GM18502 (cell line): ENCODE measurements around the gene TOGARAM1.
"Not testable (repeated sequence)": the region's sequence is repeated elsewhere in the genome, so short reads cannot be mapped to it uniquely, and the experiment has no call there.

Experiments
- ATAC-seq: cut with Tn5 transposase; IDR thresholded peaks from one replicate; pipeline ENCODE4 v1.9.1; 2021; ENCODE audit warnings: mild to moderate bottlenecking; ENCODE audit not compliant: unreplicated experiment, poor library complexity

The TOGARAM1 gene

DNA sequence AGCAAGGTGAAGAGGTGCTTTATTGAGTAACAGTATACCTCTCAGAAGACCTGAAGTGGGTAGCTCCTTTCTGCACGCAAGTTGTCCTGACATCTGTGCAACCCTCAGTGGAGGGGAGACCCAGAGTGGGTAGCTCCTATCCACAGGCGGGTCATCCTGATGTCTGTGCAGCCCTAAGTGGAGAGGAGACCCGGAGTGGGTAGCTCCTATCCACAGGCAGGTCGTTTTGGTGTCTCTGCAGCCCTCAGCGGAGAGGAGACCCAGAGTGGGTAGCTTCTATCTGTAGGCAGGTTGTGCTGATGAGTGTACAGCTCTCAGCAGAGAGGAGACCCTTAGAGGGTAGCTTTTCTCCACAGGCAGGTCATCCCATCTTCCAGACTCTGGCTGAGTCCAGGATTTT lies 76.9 kb downstream of the TOGARAM1 start:
- no peak for ATAC-seq

DNA sequence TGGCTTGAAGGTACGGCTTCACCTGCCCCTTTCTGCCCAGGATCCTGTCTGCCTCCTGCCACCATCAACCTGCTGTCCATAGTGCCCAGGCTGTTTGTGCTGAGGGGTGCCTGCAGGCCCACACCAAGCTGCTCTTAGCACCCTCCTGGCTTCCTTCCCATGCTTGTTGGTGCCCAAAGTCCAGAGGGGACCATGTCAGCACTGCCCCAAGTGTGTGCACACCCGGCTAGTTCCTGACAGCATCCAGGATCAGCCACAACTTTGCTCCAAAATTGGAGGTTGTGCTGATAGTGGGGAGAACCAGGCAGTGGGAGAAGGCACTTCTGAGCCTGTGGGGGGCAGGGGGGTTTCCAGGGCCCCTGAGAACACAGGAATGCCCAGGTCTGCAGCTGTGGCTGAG lies 77.4 kb downstream of the TOGARAM1 start:
- no peak for ATAC-seq

DNA sequence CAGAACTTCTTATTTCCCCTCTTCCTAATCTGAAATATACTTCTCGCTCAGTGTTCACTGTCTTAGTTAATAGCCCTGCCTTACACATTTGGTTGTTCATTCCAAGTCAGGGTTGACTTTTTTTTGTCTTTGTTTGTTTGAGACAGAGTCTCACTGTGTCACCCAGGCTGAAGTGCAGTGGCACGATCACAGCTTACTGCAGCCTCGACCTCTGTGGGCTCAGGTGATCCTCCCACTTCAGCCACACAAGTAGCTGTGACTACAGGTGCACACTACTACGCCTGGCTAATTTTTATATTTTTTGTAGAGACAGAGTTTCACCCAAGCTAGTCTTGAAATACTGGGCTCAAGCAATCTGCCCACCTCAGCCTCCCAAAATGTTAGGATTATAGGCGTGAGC lies 79.7 kb downstream of the TOGARAM1 start:
- ATAC-seq = no peak

DNA sequence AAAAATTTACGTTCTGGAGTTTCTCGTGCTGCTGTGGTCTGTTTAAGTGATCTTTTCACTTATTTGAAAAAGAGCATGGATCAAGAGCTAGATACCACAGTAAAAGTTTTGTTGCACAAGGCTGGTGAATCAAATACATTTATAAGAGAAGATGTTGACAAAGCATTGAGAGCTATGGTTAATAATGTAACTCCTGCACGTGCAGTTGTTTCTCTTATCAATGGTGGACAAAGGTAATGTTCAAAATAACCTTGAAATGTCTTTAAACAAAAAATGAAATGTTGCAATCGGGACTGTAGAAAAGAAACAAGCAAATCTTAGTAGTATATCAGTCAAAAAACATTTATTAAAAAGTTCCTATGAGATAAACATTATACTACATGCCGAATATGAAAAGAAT lies 82.6 kb downstream of the TOGARAM1 start:
- ATAC-seq = no peak

DNA sequence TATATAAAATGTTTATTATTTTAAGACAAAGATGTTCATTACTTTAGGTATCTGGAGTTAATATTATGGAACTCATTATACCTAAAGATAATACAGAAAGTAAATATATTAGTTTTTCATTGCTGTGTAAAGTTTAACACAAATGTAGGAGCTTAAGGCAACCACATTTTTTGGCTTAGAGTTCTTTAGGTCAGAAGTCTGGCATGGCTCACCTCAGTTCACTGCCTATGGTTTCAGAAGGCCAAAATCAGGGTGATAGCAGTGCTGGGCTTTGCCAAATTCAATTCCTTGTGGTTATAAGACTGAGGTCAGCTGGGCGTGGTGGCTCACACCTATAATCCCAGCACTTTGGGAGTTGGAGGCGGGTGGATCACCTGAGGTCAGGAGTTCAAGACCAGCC lies 86.4 kb downstream of the TOGARAM1 start:
- ATAC-seq = no peak

DNA sequence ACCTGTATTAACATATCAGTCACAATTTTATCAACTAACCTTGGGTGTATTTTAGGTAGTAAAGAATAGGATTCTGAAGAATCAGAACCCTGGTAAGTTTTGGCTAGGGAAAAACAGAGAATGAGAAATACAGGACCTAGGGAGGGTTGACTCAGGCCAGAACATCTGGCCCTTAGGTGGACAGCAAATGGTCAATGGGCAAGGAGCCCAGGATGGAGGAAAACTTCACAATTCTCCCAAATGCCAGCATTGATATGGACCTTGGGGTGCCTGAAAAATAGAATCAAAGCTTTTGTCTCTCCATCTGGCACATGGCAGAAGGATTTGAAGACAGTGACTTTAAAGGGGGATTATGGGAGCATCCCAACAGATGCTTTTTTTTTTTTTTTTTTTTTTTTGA lies 89.2 kb downstream of the TOGARAM1 start:
- no peak for ATAC-seq

DNA sequence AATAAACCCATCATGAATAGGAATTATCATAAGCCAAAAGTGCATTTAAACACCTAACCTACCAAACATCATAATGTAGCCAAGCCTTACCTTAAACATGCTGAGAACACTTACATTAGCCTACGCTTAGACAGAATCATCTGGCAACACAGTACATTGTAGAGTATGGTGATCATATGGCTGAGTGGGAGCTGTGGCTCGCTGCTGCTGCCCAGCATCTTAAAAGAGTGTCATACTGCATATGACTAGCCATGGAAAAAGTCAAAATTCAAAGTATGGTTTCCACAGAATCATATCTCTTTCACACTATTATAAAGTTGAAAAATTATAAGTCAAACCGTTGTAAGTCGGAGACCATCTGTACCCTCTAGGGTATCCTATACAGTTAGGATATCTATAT lies 89.9 kb downstream of the TOGARAM1 start:
- ATAC-seq = no peak

DNA sequence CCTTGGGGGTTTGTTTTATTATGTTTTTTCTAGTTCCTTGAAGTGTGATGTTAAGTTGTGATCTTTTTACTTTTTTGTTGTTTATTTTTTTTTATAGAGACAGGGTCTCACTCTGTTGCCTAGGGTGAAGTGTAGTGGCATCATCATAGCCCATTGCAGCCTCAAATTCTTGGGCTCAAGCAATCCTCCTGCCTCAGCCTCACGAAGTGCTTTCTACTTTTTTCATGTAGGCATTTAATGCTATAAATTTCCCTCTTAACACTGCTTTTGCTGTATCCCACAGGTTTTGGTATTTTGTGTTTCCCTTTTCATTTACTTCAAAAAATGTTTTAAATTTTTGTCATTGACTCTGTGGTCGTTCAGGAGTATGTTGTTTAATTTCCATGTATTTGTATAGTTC lies 95.4 kb downstream of the TOGARAM1 start:
- no peak for ATAC-seq

DNA sequence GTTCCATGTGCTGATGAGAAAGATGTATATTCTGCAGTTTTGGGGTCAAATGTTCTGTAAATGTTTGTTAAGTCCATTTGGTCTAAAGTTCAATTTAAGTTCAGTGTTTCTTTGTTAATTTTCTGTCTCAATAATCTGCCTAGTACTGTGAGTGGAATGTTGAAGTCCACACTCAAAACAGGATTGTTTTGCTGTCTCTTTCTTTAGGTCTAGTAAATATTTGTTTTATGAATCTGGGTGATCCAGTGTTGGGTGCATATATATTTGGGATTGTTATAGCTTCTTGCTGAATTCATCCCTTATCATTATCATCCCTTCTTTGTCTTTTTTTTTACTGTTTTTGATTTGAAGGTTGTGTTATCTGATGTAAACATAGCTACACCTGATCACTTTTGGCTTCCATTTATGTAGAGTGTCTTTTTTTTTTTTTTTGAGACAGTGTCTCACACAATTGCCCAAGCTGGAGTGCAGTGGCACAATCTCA lies 95.9 kb downstream of the TOGARAM1 start:
- ATAC-seq = no peak

DNA sequence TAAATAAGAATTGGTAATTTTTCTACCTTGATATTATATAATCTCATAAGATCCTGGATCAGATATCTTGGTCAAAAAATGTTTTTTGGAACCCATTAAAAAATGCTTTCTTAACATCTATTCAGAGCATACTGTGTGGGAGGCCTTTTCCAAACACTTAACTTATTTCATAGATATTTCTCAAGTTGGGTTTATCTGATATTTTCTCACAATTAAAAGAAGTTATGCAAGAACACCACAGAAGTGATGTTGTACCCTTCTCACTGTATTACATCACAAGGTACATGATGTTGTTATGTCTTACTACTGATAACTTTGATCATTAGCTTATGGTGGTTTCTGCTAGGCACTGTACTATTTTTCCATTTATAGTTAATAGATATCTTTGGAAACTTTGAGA lies 98.6 kb downstream of the TOGARAM1 start:
- no peak for ATAC-seq

DNA sequence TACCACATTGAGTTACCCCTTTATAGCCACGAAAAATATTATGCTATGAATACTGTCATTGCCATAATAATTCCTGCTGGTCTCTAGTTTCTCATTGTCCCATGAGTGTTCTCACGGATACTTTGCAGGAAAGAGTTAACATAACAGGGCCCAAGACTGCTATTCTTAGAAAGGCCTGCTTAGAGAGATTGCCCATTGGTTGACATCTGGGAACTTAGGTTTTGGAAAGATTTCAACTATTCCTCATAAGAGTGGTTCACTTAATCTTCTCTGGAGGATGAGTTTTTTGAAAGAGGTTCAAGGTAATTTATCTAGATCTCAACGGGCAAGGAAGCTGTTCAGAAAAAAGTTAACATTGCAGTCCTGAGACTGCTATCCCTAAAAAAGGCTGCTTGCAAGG lies 103.5 kb downstream of the TOGARAM1 start:
- ATAC-seq = no peak

DNA sequence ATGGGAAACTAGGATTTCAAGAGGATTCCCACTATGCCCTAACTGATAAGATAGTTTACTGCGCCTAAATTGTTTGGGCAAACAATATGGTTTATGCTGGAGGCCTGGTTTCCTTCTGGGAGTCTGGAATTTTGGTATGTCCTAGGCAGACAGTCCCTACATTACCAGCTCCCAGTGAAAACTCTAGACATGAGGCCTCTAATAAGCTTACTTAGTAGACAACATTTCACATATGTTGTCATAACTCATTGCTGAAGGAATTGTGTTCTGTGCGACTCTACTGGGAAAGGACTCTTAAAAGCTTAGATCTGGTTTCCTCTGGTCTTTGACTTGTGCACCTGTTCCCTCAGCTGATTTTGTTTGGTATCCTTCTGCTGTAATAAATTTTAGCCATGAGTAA lies 104.0 kb downstream of the TOGARAM1 start:
- ATAC-seq = no peak

DNA sequence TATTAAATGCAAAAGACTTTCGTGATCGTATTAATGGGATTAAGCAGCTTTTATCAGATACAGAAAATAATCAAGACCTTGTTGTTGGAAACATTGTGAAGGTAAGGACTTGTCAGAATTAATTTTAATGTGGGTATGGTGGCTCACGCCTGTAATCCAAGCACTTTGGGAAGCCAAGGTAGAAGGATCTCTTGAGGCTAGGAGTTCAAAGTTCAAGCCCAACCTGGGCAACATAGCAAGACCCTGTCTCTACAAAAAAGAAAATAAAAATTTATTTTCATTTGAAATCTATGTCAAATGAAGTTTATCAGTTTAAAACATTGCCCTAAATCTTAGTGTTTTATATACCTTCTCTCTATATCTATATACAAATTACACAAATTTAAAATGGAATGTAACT lies 104.7 kb downstream of the TOGARAM1 start:
- ATAC-seq = no peak

DNA sequence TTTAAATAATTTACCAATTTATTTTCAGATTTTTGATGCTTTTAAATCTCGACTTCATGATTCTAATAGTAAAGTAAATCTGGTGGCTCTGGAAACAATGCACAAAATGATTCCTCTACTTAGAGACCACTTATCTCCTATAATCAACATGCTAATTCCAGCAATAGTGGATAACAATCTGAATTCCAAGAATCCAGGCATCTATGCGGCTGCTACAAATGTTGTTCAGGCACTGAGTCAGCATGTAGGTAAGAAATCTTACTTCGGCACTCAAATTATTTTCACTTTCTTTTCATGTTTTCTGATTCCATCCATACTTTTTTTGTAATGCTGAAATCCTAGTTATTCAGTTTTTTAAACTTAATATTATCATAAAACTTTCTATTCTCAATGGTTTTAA lies 106.4 kb downstream of the TOGARAM1 start:
- ATAC-seq = no peak

DNA sequence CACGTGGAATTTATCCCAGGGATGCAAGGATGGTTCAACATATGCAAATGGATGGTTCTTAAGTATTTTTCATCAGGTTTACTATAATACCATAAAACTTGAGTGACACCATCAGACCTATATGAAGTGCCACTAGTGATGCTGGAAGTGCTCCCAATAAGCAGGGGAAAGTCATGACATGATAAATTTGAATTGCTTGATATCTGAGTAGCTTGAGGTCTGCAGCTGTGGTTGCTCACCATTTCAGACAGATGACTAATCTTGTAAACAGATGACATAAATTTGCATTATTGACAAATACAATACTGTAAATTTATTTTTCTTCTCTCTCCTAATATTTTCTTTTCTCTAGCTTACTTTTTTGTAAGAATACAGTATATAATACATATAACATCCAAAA lies 108.2 kb downstream of the TOGARAM1 start:
- no peak for ATAC-seq

DNA sequence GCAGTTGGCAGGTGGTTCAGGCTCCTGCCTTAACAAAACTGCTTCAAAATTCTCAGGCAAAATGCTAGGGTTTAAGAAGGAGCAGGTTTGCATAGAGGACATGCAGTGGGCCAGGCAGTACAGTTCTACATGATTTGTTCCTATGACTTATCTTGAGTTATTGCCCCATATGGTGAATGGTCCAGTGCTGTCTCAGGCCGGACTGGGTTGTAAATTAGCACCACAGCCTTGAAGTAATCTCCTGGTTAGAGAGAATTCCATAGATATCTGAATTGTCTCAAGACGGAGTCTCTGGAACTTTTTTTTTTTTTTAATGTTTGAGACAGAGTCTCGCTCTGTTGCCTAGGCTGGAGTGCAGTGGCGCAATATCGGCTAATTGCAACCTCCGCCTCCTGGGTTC lies 110.1 kb downstream of the TOGARAM1 start:
- ATAC-seq = no peak

DNA sequence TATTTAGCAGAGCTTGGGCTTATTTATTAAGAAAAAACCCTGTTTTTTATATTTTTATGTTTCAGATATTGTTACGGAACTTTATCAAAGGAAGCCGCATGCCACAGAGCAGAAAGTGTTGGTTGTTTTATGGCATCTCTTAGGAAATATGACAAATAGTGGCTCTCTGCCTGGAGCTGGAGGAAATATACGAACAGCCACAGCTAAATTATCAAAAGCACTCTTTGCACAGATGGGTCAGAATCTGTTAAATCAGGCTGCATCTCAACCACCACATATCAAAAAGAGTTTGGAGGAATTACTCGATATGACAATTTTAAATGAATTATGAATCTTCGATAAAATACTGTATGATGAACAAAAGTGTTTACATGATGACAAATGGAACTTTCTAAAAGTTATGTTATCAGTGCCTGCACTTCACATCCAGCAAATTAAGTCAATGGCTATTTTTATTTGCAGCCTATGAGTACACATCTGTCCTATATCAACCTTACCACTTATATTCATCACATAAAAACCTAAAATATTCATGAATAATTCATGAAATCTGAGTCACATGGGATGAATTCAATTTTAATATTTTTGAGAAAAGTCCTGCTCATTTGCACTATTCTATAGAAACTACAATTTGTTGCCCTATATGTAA lies 111.4 kb downstream of the TOGARAM1 start:
- no peak for ATAC-seq

DNA sequence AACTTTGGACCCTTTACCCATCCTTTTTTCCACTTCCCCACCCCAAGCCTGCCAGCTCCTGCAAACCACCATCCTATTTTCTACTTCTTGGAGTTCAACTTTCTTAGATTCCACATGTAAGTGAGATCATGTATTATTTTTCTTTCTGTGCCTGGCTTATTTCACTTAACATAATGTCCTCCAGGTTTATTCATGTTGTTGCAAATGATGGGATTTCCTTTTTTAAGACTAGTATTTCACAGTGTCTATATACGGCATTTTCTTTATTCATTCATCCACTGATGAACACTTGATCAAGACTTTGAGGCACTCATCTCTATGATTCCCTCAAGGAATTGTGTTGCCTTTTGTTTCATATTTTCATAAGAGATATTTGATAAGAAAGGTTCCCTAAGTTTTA lies 116.3 kb downstream of the TOGARAM1 start:
- ATAC-seq = no peak

DNA sequence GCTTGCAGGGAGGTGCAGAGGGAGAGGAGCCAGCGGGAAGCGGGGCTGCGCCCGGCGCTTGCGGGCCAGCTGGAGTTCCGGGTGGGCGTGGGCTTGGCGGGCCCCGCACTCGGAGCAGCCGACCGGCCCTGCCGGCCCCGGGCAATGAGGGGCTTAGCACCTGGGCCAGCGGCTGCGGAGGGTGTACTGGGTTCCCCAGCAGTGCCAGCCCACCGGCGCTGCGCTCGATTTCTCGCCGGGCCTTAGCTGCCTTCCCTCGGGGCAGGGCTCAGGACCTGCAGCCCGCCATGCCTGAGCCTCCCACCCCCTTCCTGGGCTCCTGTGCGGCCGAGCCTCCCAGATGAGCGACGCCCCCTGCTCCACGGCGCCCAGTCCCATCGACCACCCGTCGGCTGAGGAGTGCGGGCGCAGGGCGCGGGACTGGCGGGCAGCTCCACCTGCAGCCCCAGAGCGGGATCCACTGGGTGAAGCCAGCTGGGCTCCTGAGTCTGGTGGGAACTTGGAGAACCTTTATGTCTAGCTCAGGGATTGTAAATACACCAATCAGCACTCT lies 118.5 kb downstream of the TOGARAM1 start:
- ATAC-seq = not testable (repeated sequence)

DNA sequence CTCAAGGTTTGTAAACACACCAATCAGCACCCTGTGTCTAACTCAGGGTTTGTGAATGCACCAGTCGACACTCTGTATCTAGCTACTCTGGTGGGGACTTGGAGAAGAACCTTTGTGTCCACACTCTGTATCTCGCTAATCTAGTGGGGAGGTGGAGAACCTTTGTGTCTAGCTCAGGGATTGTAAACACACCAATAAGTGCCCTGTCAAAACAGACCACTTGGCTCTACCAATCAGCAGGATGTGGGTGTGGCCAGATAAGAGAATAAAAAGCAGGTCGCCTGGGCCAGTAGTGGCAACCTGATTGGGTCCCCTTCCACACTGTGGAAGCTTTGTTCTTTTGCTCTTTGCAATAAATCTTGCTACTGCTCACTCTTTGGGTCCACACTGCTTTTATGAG lies 119.1 kb downstream of the TOGARAM1 start:
- ATAC-seq = not testable (repeated sequence)

DNA sequence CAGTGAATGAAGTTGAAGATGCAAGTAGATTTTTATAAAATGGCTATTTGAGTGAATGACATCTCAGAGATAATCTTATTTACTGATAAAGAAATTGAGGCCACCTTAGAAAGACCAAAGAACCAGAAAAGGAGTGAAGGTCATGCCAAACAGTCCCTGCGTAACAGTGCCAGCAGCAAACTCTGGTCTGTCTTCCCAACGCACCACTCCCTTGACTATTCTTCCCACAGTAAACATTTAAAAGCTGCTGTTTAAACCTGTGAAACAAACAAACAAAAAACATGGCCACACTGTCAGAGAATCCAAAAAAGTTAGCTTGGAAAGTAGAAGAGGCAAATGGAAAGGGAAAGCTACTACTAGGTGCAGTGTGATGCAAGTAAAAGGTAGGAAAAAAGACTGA lies 120.4 kb downstream of the TOGARAM1 start:
- ATAC-seq = no peak

DNA sequence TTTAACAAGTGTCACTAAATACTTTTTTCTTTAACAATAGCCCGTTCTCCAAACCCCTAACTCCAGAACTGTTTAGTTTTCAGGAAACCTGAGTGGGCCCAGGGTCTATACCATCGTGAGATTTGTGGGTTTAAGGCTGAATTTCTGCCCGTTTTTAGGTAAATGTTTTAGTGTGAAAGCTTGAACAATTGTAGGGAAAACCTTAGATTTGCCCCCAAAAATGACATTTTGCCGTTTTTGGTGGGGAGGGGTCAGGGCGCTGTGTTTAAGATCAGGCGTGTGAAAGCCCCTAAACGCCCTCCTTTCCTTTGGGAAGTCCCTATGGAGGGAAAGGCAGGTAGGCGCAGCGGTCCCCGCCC lies 121.6 kb downstream of the TOGARAM1 start:
- no peak for ATAC-seq
